K562 (cell line): ENCODE results near the gene BAK1. TPM values are rescaled to one million over a fixed set of nuclear protein-coding genes. Genes with fewer than 3 reads are reported as not detected.

Experiments
- FOXA3 ChIP-seq, 2 experiments: fragments of 450-650 bp in 1 of 2; sonication (generic) in 1 of 2; formaldehyde crosslinking; IDR thresholded peaks in 1 of 2; conservative IDR thresholded peaks in 1 of 2; 2 replicates each; pipeline versions ENCODE4 v1.4.0 to v1.8.0; 2020 to 2022; ENCODE audit warnings: mild to moderate bottlenecking in 2 of 2, missing genetic modification reagents in 1 of 2
- HDAC1 ChIP-seq, 2 experiments: fragments of 450-650 bp; IDR thresholded peaks; 2 replicates each; pipeline ENCODE4 v1.6.1; 2016 to 2017; ENCODE audit warnings: inconsistent platforms in 1 of 2, mild to moderate bottlenecking in 1 of 2, moderate library complexity in 1 of 2
- HDAC2 ChIP-seq: fragments of 450-650 bp; IDR thresholded peaks from 2 replicates; pipeline ENCODE4 v1.6.1; 2016; ENCODE audit warnings: mild to moderate bottlenecking
- REST ChIP-seq, 2 experiments: fragments of 450-650 bp; formaldehyde crosslinking in 1 of 2; IDR thresholded peaks; 2 replicates each; pipeline versions ENCODE4 v1.4.0 to v1.6.1; 2014 to 2020; ENCODE audit warnings: mild to moderate bottlenecking in 2 of 2, borderline replicate concordance in 1 of 2, low read depth in 1 of 2
- TBP ChIP-seq: optimal IDR thresholded peaks from 2 replicates; pipeline ENCODE3; 2011; ENCODE audit warnings: low read depth, low read length, improper control_type of control experiment
- ZBTB2 ChIP-seq: fragments of 450-650 bp; IDR thresholded peaks from 2 replicates; pipeline ENCODE4 v1.6.1; 2016; ENCODE audit warnings: antibody characterized with exemption
- ZNF232 ChIP-seq: sonication (generic); formaldehyde crosslinking; IDR thresholded peaks from 2 replicates; pipeline ENCODE4 v1.8.0; 2022; ENCODE audit warnings: mild to moderate bottlenecking, missing genetic modification reagents
- polyA plus RNA-seq, 8 experiments: library from polyadenylated mRNA; depleted of rRNA in 4 of 8; stranded (reverse) in 5 of 8; unstranded in 3 of 8; fragments of >200 nt; fragmentation: Nextera tagmentation in 2 of 8; fragmentation: Illumina TruSeq in 1 of 8; extraction: Ambion mirVana in 2 of 8; extraction: Trizol in 1 of 8; gene quantifications; 2 replicates each; pipeline versions ENCODE4 v1.2.1 to v1.2.3, GENCODE V29; 2011 to 2014; ENCODE audit warnings: inconsistent platforms in 1 of 8, missing spikeins in 1 of 8
- total RNA-seq, 7 experiments: library from RNA; depleted of rRNA in 6 of 7; stranded (reverse); fragments of >200 nt in 6 of 7; fragmentation: Illumina TruSeq in 2 of 7; extraction: Trizol in 2 of 7; gene quantifications; 2 replicates each; pipeline versions ENCODE4 v1.2.1 to v1.2.3, GENCODE V29; 2011 to 2021; ENCODE audit warnings: low replicate concordance in 1 of 7
- TF ChIP-seq, protein P1 (sequence below): IDR thresholded peaks from 2 replicates; pipeline ENCODE4 v1.6.1; 2011; ENCODE audit warnings: borderline replicate concordance, low read depth, mild to moderate bottlenecking, moderate library complexity, low read length; ENCODE audit not compliant: insufficient read depth, poor library complexity, severe bottlenecking
- TF ChIP-seq, protein P2 (sequence below): sonication (generic); formaldehyde crosslinking; IDR thresholded peaks from 2 replicates; pipeline ENCODE4 v1.9.0; 2022; ENCODE audit warnings: mild to moderate bottlenecking, missing genetic modification reagents
- TF ChIP-seq, protein P3 (sequence below), 3 experiments: fragments of 200-800 bp in 1 of 3; sonication (Bioruptor generic) in 1 of 3; sonication (generic) in 1 of 3; formaldehyde crosslinking in 1 of 3; IDR thresholded peaks; 2 replicates each; pipeline versions ENCODE4 v1.6.1 to v1.8.0; 2016 to 2022; ENCODE audit warnings: mild to moderate bottlenecking in 2 of 3, missing compliant biosample characterization in 2 of 3, missing genetic modification characterization in 2 of 3, missing genetic modification reagents in 1 of 3

Gene BAK1
- total and polyA plus RNA-seq, 9 of the 15 experiments (the other 6 are each of a cell fraction or from before 2014, with no cell fraction given) = 5.4 to 30.7 (median 18.9) TPM

DNA sequence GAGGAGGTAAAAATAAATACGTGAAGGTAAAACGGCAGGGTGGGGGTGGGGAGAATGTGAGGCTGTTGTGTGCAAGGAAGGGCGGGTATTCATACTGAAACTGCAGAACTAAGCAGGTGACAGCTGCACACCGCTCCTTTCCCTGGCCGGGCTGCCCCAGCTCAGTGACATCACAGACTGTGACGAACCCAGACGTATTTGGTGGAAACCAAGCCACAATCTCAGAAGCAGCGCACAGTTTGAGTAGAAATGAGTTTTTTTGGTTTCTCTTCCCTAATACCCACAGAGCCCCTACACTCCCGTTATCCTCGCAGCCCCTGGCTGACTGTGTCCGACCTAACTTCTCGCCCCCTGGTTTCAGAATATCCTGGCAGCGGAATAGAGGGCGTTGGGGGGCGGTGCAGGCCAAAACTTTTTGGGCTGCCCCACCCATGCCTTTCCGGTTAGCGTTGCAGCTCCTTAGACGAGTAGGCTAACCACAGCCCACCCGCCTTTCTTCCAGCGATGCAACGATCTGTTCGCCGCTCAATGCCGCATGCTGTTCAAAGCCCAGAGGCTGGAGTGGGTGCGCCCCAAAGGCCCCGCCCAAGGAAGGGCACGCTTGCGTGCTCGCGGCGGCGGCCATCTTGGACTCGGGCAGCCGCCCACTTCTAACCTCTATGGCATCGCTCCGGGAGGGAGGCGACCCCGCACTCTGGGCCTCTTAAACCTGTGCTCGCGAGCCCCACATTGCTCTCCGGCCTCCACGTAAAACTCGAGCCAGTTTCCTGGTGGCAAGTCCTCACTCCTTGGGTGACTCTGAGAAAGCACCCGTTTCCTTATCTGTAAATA is 9.1 kb downstream of the BAK1 start (continued):
- TF ChIP-seq ZBTB2 (peak; percentile 90), TBP (peak; percentile 65), FOXA3 (CRISPR knock-in tag; conservative IDR thresholded peaks at IDR 0.05 in 1 of 2, IDR thresholded peaks at IDR 0.05 in 1 of 2) (peak in 1 of 2 experiments; percentile 57; a peak in 1 of 4 replicates), REST (IDR thresholded peaks at IDR 0.05; ENCODE audit: borderline replicate concordance) (no peak; the same call in 1 of the 2 replicates), REST (CRISPR knock-in tag; IDR thresholded peaks at IDR 0.05; ENCODE audit: low read depth) (peak; percentile 54; the same call in 1 of the 2 replicates), HDAC2 (peak; percentile 67), HDAC1 (IDR thresholded peaks at IDR 0.05) (peak in 1 of 2 experiments; percentile 90; a peak in 2 of 4 replicates), ZNF232 (peak; percentile 74; the same call in 1 of the 2 replicates)
- TF ChIP-seq, protein P1, sequence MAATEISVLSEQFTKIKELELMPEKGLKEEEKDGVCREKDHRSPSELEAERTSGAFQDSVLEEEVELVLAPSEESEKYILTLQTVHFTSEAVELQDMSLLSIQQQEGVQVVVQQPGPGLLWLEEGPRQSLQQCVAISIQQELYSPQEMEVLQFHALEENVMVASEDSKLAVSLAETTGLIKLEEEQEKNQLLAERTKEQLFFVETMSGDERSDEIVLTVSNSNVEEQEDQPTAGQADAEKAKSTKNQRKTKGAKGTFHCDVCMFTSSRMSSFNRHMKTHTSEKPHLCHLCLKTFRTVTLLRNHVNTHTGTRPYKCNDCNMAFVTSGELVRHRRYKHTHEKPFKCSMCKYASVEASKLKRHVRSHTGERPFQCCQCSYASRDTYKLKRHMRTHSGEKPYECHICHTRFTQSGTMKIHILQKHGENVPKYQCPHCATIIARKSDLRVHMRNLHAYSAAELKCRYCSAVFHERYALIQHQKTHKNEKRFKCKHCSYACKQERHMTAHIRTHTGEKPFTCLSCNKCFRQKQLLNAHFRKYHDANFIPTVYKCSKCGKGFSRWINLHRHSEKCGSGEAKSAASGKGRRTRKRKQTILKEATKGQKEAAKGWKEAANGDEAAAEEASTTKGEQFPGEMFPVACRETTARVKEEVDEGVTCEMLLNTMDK = no peak
- TF ChIP-seq, protein P2, sequence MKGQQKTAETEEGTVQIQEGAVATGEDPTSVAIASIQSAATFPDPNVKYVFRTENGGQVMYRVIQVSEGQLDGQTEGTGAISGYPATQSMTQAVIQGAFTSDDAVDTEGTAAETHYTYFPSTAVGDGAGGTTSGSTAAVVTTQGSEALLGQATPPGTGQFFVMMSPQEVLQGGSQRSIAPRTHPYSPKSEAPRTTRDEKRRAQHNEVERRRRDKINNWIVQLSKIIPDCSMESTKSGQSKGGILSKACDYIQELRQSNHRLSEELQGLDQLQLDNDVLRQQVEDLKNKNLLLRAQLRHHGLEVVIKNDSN = peak; percentile 30; the same call in 1 of the 2 replicates
- TF ChIP-seq, protein P3, sequence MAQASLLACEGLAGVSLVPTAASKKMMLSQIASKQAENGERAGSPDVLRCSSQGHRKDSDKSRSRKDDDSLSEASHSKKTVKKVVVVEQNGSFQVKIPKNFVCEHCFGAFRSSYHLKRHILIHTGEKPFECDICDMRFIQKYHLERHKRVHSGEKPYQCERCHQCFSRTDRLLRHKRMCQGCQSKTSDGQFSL (CRISPR knock-in tag; IDR thresholded peaks at IDR 0.05) = peak; percentile 79
- TF ChIP-seq, protein P3 (tag; IDR thresholded peaks at IDR 0.05) = no peak
